GM23248 (cell line): ENCODE results near the gene DIPK2A.

Experiments used
- EZH2 ChIP-seq: fragments of 200-600 bp; sonication (generic); IDR thresholded peaks from 2 replicates; pipeline ENCODE4 v1.6.1; 2018; ENCODE audit warnings: antibody characterized with exemption, mild to moderate bottlenecking; ENCODE audit not compliant: insufficient read depth, poor library complexity, severe bottlenecking
- EZH2phosphoT487 ChIP-seq: fragments of 200-600 bp; sonication (generic); IDR thresholded peaks from 2 replicates; pipeline ENCODE4 v1.6.1; 2018; ENCODE audit warnings: antibody characterized with exemption, moderate library complexity, mild to moderate bottlenecking, low read depth; ENCODE audit not compliant: insufficient read depth

DNA sequence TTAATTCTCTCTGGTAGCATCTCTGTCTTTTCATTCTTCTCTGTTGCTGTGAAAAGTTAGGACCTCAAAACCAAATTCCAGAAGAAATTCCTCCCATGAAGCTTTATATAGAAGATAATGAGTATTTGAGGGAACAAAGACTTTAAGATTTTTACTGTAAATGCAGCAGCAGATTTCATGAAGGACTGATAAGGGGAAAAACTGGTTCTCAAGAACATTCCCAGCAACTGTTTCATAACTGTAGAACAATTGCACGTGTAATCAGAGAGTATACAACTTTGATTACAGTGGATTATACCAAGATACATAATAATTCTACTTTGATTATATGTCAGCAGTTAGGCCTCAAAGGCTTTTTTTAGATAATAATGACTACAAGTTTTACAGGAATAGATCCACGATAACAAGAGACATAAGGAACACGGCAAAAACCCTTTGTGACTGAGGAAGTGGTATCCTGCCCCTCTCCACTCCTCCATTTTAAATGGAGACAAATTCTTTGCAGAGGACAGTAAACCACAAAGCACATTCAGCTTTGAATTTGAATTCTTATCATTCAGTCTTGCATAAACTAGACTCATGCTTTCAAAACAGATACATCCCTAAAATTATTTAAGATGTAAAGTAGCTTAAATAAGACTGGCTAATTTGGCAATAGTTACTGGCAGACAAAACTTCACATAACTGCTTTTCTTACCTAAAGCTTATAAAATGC lies 42.9 kb upstream of the DIPK2A start:
- TF ChIP-seq EZH2phosphoT487, result no peak
- TF ChIP-seq EZH2, result no peak
